ENCODE measurements around the gene NLRP9. TPM values are rescaled to one million over a fixed set of nuclear protein-coding genes. Genes with fewer than 3 reads are reported as not detected.

Gene NLRP9
- total RNA-seq, 1 experiment from 2014 or later = not detected

- CTCF ChIA-PET = no interaction called here
Measured at GRCh38 chr19:55700813-55701212, 37.4 kb downstream of the NLRP9 start.

GRCh38 chr19:55699221-55699620, 39.0 kb downstream of the NLRP9 start:
- Histone ChIP-seq H4K20me1 (ENCODE audit: insufficient read depth) (no peaks in the 10 kb centered on the region), H3K9ac (ENCODE audit: low read length) (no peak overlapping the region), H3K9me2 (ENCODE audit: insufficient read depth) (no peaks in the 10 kb centered on the region), H2AFZ (ENCODE audit: low read depth, low read length, poor library complexity, severe bottlenecking) (no peak overlapping the region), H3K36me3 (ENCODE audit: control insufficient read depth in 1 of 2, insufficient read depth in 2 of 2, low read length in 2 of 2) (peaks cover 15 to 22% of the 10 kb centered on the region in 2 experiments; a peak in 3 of 4 replicates), H3K4me1 (ENCODE audit: control insufficient read depth in 1 of 2, insufficient read depth in 2 of 2, low read length in 2 of 2) (no peaks in the 10 kb centered on the region), H3K4me3 (replicated peaks in 1 of 2; ENCODE audit: low read depth in 1 of 2, low read length in 2 of 2) (no peak overlapping the region), H3K27ac (ENCODE audit: low read depth, low read length) (no peak overlapping the region), H3K27me3 (ENCODE audit: insufficient read depth, low read length) (no peaks in the 10 kb centered on the region), H3K79me2 (ENCODE audit: insufficient read depth, low read length) (no peaks in the 10 kb centered on the region), H3K4me2 (ENCODE audit: low read length) (no peak overlapping the region), H3K9me3 (ENCODE audit: control insufficient read depth in 1 of 2, insufficient read depth in 1 of 2, low read depth in 1 of 2, low read length in 2 of 2) (no peaks in the 10 kb centered on the region)
- intact Hi-C loops (cut with micrococcal nuclease) = no loop called here
- no TSS peak for BruUV-seq (replicated peaks)
- ATAC-seq (no peak), DNase-seq (ENCODE audit: low read depth, low spot score) (no peak)
- POLR2A ChIA-PET = no interaction called here
- TF ChIP-seq FOSL1 (IDR thresholded peaks at IDR 0.05; ENCODE audit: low read depth) (no peak), REST (IDR thresholded peaks at IDR 0.05; ENCODE audit: low read depth) (no peak)
- CTCF ChIA-PET = no interaction called here
- RAD21 ChIA-PET (ENCODE audit: low non-redundant PET in 1 of 2, low total read pairs in 2 of 2, uncharacterized antibody in 2 of 2, unreplicated experiment in 2 of 2) = no interaction called here

More at GRCh38 chr19:55700813-55701212, 37.4 kb downstream of the NLRP9 start:
- DNase-seq (ENCODE audit: low read depth, low spot score) (no peak), ATAC-seq (no peak)
- no peaks in the 10 kb centered on the region for H3K4me1 ChIP-seq (ENCODE audit: control insufficient read depth in 1 of 2, insufficient read depth in 2 of 2, low read length in 2 of 2)
- no peaks in the 10 kb centered on the region for H3K27me3 ChIP-seq (ENCODE audit: insufficient read depth, low read length)
- TF ChIP-seq EZH2 (IDR thresholded peaks at IDR 0.05) (no peak), ZFX (IDR thresholded peaks at IDR 0.05) (no peak), RAD21 (IDR thresholded peaks at IDR 0.05; ENCODE audit: low read depth) (no peak), POLR2AphosphoS5 (IDR thresholded peaks at IDR 0.05; ENCODE audit: low read depth, low read length) (no peak)
- H3K79me2 ChIP-seq (ENCODE audit: insufficient read depth, low read length) = no peaks in the 10 kb centered on the region
- no peak overlapping the region for H3K4me2 ChIP-seq (ENCODE audit: low read length)
- POLR2A ChIA-PET = no interaction called here
- peaks cover 11 to 22% of the 10 kb centered on the region in 2 experiments for H3K36me3 ChIP-seq (ENCODE audit: control insufficient read depth in 1 of 2, insufficient read depth in 2 of 2, low read length in 2 of 2)
- RAD21 ChIA-PET (ENCODE audit: low non-redundant PET in 1 of 2, low total read pairs in 2 of 2, uncharacterized antibody in 2 of 2, unreplicated experiment in 2 of 2) = no interaction called here
- no peaks in the 10 kb centered on the region for H3K9me2 ChIP-seq (ENCODE audit: insufficient read depth)
- no peaks in the 10 kb centered on the region for H3K9me3 ChIP-seq (ENCODE audit: control insufficient read depth in 1 of 2, insufficient read depth in 1 of 2, low read depth in 1 of 2, low read length in 2 of 2)
- H4K20me1 ChIP-seq (ENCODE audit: insufficient read depth) = no peaks in the 10 kb centered on the region
- no TSS peak for BruUV-seq (replicated peaks)
- intact Hi-C loops (cut with micrococcal nuclease) = no loop called here
- no peak overlapping the region for H2AFZ ChIP-seq (ENCODE audit: low read depth, low read length, poor library complexity, severe bottlenecking)
- H3K9ac ChIP-seq (ENCODE audit: low read length) = no peak overlapping the region
- H3K4me3 ChIP-seq (replicated peaks in 1 of 2; ENCODE audit: low read depth in 1 of 2, low read length in 2 of 2) = no peak overlapping the region
- H3K27ac ChIP-seq (ENCODE audit: low read depth, low read length) = no peak overlapping the region
